Stimulated activated CD8-positive, alpha-beta memory T cell treated with anti-CD3 and anti-CD28 coated beads, Interleukin-4, amount 100 ng/mL, for 4 hours (primary cell): ENCODE measurements around the gene LSAMP.

Experiments
- DNase-seq, 2 donors: peaks; one replicate each; pipeline ENCODE4 v3.0.0-alpha.2; 2020; ENCODE audit warnings: low read depth in 2 of 2, low spot score in 1 of 2

Gene LSAMP

DNA sequence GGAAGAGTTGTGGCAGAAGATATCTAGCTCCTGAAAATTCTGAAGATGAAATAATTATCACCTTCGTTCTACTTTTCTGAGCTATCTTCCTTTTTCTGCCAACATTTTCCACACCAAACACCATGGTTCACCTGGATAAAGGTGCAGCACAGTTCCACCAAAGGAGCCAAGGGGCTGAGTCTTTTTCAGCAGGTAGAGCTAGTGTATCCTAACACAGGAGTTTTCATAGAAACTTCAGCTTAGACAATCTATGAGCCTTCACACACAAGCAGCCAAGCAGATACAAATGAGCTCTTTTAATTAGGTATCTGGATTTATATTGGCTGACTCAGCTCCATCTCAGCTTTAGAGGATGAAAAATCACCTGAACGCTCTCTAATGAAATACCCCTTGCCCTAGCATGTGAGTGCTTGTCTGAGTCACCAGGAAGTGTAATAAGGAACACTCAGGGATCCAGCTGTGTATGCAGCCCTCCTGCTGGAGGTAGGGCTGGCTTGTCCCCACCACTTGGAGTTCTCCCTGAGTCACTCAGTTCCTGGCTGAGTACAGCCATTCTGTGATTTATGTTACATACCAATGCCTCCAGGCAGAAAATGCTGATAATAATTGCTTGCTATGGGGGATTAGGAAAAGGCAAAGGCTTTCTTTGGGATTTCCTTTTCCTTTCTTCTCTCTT is 385.7 kb downstream of the LSAMP start:
- DNase-seq: no peak

DNA sequence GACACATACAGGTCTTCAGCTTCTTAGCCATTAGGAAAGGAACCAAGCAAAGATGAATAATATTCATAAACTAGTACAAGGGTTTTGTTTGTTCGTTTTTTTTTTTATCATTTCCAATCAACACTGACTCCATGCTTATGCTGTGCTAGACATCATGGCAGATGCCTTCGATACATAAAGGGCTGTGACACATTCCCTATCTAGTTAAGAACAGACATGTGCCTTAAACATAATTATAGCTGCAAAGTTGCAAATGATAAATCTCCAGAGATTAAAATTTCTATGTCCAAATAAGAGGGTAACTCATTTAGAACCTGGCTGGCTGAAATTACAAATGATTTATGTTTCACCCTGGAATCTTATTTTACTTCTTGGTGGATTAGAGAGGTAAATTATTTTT is 386.4 kb downstream of the LSAMP start:
- DNase-seq: no peak

DNA sequence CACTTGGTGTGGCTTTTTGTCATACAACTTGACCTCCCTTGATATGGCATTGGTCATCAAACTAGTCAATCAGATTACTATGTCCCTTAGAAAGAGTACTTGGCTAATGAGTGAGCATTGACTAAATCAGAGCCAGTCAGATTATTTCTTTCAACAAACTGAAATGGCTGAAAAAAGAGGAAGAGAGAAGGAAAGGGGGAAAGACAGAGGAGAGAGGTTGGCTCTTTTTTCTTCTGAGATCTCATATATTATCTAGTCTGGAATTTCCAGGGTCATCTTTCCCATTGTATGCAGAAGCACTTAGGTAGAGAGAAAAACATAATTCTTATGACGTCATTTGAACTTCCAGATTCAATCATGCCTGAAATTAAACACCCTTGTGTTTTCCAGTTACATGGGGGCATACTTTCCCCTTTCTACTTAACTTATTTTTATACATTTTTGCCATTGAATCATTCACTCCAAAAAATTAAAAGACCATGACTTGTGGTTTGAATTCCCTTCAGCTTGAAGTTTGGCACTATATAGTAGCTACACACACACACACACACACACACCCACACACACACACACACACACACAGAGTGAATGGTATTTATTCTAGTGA is 387.8 kb downstream of the LSAMP start:
- DNase-seq: no peak

DNA sequence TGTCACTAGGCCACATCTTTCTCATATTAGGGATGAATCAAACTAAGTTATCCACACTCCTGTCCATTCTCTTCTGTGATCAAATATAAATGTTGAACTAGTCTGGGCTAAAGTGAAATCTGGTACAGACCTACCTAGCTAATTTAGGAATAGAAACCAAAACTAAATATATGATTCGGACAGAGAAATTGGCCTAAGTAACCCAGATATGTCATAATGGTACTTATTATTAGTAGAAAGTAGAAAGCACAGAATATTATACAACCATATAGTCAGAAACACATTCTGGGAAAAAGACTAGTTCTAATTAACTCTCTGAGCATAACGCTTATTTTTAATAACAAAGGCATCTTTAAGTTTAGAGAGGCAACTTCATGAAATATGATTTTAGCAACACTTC is 389.0 kb downstream of the LSAMP start:
- DNase-seq: no peak

DNA sequence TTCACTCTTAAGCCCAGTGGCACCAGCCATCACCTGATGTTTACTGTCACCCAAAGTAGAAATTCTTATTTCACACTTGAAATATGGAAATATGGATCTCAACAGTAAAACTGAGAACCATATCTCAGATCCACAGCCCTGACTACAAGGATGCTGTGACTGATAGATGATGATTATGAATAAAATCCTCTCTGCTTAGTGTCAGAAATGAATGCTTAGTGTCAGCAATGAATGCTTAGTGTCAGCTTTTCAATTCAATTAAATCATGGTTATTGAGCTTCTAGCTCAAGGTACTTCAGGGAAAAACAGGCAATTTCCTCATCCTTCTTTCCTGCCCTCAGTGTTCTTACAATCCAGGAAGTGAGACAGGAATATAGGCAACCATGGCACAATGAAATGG is 392.3 kb downstream of the LSAMP start:
- DNase-seq: no peak

DNA sequence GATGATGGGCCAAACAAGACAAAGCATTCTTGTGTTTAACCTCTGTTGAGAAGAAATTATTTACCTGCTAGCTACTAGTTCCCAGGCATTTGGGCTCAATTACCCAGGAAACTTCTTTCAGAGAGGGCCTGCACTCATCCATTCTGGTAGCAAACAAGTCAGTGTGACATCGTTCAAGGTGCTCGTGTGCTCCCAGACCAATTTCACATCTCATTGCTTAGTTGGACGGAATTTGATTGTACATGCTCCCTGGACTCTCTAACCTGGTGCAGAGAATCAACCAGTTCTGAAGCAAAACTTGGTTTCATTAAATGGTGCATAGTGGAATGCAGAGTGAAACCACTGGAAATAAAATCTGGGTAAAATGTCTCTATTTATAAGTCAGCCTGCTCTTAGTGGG is 392.7 kb downstream of the LSAMP start:
- DNase-seq: no peak

DNA sequence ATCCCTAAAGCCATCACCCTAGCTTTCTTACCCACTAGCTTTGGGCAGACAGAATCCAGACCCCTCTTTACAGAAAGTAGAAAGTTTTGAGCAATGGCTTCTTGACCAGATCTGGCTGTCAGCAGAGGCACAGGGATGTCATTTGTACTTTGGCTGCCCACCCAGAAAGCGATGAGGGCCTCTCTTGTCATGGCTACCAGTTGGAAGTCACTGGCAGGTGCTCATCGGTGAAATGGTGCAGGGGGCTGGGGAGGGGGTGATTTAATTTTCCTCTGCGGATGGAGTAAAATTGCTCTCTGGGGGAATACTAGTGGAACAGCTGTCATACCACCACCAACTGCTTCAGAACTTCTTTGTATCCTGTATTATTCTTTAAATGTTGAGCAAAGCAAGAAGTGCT is 393.7 kb downstream of the LSAMP start:
- DNase-seq: no peak

DNA sequence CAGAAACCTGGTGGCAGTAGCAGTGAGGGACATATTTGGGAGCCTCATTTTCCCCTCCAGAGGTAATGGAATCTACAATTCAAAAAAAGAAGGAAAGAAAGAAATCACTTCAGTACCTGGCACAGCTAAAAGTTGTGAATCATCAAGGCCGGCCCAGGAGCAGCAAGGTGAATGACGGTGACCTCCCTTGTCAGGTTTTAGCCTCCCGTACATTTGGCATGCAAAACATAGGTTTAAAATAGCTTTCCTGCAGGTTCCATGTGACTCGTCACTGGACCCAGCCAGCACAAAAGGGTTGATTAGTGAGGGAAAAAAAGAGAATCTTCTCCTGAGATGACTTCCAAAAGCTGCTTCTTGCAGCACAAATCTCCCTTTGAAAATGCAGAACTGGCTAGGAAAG is 394.2 kb downstream of the LSAMP start:
- no peak for DNase-seq

DNA sequence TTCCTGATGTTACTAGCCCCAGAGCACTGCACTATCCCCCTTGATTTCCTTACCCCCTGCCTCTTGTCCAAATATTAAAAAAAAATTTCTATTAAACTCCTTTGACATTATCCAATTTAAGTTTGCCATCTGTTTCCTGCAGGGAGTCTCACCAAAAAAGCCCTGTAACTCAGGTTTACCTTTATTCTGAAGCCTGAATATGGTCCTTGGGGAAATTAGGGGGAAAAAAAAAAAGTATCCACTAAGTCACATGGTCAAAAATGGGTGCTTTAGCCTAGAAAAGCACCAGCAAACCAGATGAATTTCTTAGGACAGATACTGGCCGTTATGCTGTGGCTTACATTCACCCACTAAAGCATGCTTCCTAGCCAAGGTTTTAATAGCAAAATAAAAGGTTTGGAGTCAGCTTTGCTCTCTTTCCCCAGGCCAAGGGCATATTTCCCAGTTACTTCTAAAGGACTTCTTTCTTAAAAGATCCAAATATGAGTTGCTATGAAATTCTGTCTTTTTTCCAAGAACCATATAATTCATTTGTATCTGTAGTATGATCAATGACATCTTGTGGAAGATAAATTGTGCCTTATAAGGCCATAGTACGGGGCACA is 394.9 kb downstream of the LSAMP start:
- DNase-seq: no peak

DNA sequence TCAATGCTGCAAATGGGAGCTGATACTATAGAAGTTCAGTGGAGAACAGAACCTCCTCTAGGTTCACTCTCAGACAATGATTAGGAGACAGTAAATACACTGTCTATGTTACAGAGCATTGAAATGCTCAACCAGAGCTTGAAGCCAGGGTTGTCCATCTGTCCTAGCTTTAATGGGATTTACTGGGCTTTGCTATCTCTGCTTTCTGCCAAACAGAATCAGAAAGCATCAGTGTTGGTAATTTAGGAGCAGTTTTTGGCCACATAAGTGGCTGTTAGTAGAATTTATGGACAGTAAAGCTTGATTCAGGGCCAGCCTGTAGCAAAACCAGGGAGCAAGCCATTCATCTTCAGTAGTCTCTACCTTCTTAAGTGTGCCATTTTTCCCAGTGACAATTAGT is 396.3 kb downstream of the LSAMP start:
- no peak for DNase-seq

DNA sequence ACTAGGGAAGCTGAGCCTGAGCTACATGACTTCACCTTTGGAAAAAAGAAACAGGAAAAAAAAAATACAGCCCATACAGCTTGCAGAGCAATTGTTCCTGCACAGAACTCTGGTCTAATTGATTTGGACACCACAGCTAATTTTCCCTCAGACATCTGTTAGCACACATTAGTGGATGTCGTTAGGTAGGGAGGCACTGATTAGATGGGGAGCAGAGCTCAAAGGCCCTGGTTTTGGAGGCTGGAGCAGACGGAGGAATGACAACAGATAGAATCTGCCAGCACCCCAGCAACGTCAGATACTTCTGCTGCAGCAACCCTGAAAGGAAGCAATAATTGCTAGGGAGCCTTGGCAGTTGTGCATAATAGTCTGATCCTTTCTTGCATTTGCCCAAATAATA is 398.9 kb downstream of the LSAMP start:
- DNase-seq: no peak

DNA sequence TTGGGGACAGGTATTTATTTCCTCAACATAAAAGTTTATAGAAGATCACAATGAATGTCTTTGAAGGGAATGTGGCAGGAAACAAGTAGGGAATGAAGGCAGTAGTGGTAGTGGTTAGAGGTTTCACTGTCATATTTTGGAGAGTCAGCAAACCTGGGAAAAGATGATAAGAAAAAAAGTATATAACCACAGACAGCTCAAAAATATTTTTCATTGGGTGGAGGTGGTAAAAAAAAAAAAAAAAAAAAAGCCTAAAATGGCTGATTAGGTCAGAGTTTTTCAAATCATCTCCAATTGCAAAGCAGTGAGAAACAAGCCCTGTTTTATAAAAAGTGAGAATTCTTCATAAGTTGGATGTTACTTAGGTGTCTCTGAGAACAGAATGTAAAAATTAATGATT is 400.0 kb downstream of the LSAMP start:
- no peak for DNase-seq

DNA sequence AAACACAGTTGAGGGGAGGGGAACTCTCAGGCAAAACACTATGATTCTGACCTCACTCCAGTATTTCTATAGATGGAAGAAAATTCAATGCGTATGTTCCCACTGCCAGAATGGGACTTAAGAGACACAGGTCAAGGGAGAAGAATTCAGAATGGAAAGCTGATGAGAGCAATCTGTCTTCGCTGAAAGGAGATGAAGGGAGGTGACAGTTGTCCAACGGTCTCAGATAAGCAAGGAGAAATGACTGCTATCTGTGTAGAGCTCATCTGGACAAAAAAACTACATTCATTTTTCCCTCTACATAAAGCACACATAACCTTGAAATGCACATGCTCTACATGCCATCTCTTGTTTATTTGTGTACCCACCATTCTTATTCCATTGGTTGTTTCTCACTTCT is 405.1 kb downstream of the LSAMP start:
- DNase-seq: no peak

DNA sequence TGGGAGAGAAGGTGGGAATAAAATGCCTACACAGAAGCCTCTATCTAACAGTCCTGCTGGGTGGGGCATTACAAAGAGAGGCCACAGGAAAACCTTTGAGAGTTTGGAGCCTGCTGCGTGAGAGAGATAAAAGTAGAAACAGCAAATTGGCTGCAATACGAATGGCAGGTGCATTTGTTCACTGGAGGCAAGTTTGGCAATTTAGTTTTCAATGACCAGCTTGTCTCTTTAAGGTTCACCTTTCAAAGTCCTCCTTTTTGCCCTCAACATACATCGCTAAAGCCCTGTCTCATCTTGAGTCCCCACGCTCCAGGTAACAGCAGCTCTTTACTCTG is 405.7 kb downstream of the LSAMP start:
- DNase-seq: no peak

DNA sequence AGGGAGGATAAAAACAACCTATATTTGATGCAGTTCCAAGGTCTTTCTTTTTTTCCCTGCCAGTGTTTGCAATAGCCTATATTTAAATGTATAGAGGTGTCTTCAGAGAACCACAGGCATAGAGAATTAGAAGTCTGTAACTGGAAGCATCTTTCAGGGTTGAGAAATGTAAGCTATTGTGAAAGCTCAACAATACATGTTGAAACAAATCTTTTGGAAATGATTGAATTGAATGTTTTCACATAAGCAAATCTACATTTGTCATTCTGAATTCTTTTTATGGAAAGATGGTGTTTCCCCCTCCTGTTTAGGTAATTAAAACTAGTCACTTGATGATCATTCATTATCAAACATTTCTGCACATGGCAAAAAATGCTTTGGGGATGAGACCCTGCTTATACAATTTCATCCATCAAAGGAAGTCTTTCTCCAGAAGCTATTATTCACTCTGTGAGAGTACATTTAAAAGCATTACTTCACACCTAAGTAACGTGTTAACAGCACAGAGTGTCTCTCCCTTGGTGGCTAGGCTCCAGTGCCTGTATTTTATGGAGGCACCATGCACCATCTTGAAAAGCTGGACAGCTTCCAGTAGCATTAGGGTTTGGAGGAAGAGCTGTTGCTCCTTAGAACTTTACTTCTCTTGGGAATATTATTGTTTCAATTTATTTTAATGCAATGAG is 406.2 kb downstream of the LSAMP start:
- no peak for DNase-seq

DNA sequence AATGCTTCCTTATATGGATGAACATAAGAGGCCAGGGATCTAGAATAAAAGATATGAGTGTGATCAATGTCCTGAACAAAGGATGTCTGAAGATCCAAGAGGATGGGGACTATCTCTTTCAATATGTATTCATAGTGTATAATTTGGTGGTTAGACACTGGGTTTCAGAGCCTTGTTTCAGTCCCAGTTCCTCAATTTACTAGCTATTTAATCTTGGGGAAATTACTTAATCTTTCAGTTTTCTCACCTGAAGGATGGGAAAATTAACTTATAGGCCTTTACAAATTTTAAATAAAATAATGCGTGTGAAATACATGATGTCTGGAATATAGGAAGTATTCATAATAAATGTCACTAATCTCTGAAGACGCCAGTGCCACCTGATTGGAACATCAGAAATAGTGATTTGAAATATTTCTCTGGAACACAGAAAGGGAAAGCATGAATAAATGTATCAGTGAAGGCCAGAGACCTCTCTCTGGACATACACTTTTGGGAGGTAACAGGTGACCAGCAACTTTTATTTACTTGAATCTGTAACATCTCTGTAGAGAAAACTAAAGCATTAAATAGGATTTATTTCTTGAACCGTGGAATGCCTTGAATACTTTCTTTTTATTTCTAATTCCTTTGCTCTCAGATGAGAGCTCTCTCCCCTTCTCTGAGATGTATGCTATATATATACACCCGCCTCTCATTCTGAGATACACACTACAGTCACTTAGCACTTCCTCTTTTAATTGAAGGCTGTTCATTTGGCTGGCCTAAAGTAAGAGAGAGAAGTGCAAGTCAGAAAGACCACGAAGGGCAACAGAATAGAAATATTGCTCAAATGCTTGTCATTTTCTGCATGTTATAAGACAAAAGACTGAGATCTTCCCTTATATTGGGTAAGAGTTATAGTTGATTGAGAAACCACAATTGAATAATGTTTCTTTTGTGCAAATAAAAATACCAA is 407.1 kb downstream of the LSAMP start:
- no peak for DNase-seq

DNA sequence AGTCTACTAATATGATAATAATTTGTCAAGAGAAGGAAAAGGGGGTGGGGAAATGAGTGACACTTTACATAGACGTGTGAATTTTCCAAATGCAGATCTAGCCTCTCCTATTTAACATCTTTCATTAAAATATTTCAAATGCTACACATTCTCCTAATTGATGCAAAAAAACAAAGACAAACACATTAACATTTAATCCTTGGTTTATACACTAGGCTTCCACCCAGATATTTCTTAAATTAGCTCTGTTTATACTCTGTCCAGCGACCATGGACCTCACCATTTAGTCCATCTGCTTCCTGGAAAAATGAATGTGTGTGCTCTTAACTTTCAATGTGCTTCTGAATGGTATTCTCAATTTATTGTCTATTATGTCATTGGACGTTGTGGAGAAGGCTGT is 409.9 kb downstream of the LSAMP start:
- no peak for DNase-seq

DNA sequence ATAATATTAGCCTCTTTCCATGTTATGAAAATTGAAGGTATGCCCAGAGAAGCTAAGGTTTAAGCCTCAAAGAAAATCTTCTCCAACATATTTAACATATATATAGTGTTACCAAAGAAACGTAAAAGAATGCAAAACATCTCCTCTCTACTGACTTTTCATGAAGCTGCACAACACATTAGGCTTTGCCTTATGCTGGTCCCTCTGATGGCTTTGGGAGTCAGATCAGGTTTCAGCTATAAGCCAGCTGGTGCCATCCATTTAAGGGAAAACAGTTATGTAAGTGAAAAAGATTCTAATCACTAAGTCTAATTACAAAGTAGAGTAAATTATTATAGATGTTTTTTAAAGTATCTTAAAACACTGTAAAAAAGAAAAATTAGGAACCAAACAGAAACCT is 410.5 kb downstream of the LSAMP start:
- no peak for DNase-seq

DNA sequence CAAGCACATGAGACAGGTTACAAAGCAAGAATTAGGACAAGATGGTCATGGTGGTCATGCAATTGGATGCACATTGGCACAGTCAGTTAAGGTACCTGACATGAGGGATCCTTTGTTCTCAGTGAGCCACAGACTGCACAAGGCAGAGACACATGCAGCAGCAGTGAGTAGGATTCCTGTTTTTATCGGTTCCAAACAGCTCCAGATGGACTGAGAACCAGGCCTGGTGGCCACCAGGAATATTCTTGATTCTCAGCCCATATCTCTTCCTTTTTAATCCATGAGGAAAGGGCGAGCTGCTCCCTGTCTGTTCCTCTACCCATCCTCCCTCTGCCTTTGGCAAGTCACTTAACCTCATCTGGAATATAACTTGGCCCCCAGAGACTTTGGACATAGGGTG is 411.2 kb downstream of the LSAMP start:
- no peak for DNase-seq

DNA sequence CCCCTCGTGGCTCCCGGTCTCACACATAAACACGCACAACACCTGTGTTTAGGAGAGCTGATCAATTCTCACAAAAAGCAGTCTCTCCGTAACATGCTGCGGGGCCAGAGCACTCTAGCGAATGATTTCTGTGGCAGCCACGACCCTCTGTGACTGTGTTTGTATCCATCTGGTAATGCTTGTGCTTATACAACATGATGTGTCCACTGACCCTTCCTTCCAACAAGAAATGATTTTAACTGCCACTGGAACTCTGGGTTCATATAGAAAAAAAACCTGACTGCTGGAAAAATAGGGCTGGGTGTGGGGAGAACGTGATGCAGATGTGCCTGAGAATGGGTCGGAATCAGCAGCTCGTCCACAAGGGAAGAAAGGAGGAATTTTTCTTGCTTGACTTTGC is 411.8 kb downstream of the LSAMP start:
- DNase-seq: no peak

DNA sequence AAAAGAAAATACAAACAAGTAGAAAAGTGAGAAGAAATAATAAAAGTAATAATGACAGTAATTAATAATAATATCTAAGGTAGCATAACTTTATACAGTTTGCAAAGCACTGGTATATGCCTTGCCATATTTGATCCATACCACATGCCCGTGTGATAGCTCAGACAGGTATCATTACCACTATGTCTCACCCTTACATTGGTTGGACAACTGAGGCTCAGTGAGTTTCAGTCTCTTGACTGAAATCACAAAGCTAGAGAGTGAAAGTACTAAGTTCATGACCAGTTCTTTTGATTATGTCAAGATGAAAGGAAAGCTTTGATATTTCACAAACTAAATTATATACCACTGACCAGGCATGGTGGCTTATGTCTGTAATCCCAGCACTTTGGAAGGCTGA is 413.1 kb downstream of the LSAMP start:
- no peak for DNase-seq
